GM20431 (cell line): Measurements from ENCODE around the gene COL4A2.

Experiments used
- in situ Hi-C: fragments of 300-500 bp; cut with MseI, MboI; formaldehyde crosslinking; loops from one replicate; pipeline ENCODE4 v1.15.0; 2020; ENCODE audit warnings: low sequenced_read_pairs; ENCODE audit not compliant: unreplicated experiment

The COL4A2 gene

DNA sequence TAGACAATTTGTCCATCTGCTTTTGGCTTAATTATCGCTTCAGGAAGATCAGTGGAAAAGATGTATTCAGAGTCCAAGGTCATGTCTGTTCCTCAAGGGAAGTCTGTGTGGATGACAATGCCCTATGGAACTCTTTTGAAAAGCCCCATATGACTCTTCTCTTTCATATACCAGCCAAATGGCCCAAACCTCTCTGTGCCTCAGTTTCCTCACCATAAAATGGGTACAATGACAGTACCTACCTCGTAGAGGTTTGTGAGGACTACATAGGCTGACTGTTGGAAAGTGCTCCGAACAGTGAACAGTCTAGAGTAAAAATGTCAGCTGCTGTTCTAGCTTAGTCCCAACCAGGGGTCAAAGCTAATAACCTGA is 104.6 kb downstream of the COL4A2 start:
- in situ Hi-C loops = loop anchor here (10.0 kb wide), 1 partner anchor 187 kb away; no protein-coding TSS in a partner anchor

DNA sequence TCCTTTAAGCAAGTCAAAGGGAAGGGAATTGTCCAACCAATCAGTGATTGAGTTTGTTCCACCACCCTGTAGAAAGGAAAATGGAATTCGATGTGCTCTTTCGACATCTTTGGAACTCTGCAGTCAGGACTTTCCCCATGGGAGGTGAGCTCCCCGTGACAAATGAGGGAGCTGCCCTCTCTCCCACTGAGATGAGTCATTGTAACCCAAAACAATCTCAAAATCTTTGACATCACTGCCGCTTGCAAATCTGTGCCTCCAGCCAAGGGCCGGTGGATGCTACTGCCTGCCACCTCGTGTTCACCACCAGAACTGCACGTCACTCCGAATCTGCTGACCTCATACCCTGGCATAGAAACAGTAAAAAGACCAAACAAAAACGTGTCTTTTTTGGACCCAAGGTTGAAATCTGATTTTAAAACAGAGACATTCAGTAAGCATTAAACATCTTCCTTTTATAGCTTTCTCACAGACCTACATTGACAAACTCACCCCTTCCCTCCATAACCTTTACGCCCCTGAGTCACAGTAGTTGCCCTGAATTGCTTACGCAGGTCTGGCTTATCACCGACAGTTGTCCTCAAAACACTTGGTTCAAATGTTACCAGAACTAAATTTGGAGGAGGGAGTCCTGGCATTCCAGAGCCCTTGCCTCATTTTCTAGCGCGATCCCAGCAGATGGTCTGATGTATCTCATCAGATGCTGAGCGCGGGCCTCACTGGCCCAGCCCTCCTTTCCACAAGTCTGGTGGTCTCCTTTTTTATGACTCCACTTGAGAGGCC is 105.2 kb downstream of the COL4A2 start:
- in situ Hi-C loops = loop anchor here (10.0 kb wide), 1 partner anchor 188 kb away; no protein-coding TSS in a partner anchor

DNA sequence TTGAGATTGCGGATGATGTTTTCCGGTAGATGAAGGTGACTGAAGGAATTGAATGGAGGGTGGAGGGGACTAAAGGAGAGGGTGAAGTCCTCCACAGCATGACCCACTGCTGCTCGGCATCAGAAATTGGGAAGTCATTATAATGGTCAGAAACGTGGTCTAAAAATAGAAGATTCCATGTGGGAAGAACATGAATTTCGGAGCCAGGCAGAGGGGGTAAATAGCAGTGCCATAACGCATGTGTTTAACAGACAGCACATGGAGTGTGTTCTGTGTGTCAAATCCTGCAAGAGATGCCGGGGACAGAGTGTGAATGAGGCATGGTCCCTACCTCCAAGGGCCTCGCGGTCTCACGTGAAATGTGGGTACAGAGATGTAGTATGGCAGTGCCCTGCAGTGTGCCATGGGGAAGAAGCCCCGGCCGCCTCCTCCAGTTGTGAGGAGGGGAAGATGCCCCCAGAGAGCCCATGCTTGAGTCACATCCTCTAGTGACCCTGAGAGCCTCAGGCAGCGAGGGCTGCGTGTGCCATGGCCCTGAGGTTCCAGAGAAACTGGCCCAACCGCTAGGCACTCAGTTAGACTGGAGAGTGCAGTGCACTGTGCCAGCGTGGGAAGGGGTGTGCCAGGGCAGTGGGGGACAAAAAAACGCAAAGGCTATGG is 106.1 kb downstream of the COL4A2 start:
- in situ Hi-C loops = loop anchor here (10.0 kb wide), 1 partner anchor 188 kb away; no protein-coding TSS in a partner anchor

DNA sequence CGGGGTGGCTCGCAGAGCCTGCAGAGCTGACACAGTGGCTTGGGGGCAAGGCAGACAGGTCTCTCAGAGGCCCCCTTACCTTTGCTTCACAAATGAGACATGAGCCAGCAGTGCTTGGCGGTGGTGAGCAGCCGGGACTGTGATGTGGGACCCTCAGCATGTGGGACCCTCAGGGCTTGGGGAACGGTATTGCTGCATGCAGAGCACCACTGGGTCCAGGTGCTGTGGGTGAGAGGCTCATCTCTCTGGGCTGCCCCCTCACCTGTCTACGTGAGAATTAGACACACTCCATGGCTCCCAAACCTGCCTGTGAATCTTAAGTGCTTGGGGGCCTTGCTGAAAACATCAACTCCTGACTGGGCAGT is 106.6 kb downstream of the COL4A2 start:
- in situ Hi-C loops = loop anchor here (10.0 kb wide), 1 partner anchor 189 kb away; no protein-coding TSS in a partner anchor

DNA sequence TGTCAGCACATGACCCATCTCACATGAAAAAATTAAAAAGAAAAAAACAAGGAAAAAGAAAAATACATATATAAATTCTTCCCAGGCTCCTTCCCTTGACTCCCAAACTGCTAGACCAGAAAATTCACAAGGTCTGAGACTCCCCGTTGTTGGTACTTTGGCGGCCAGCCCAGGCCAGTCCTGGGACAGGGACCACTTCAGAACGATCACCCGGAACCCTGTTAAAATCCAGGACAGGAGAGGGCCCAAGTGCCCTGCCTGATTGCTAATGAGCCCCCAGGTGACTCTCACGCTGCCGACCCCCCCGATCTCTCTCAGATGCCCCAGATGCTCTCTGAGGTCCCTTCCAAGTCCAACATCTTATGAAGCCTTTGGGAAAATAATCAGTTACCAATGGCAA is 107.2 kb downstream of the COL4A2 start:
- in situ Hi-C loops = loop anchor here (10.0 kb wide), 1 partner anchor 189 kb away; no protein-coding TSS in a partner anchor

DNA sequence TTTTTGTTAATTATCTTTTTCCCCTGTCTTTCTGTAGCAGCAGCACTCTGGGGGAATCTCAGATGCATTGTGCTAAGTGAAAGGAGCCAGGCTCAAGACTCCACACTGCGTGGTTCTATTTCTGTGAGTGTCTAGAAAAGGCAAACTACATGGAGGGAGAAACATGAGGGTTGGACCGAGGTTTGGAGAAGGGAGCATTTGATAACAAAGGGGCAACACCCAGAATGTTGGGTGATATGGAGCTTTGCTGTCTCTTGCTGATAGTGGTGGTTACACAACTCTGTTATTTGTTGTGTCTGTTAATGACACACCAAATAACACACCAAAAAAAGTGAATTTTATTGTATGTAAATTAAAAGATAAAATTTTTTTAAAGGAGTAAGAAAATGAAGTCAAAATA is 107.8 kb downstream of the COL4A2 start:
- in situ Hi-C loops = loop anchor here (10.0 kb wide), 1 partner anchor 190 kb away; no protein-coding TSS in a partner anchor

DNA sequence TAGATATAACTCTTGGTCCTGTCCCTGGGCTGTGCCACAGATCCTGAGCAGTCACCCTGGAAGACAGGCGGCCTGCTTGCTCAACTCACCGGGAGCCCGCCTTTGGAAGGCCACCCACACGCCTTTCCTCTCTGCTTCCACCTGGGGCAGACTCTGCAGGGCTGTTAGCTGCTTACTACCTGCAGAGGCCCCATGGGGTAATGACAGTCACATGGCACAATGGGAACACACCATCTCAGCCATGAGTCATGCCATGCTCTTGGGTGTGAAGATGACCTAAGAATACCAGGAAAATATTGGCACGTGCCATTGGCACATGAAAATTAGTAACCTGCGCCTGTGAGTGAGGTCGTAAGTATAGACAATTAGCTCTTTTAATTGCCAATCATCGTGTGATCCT is 108.6 kb downstream of the COL4A2 start:
- in situ Hi-C loops = loop anchor here (10.0 kb wide), 1 partner anchor 191 kb away; no protein-coding TSS in a partner anchor

DNA sequence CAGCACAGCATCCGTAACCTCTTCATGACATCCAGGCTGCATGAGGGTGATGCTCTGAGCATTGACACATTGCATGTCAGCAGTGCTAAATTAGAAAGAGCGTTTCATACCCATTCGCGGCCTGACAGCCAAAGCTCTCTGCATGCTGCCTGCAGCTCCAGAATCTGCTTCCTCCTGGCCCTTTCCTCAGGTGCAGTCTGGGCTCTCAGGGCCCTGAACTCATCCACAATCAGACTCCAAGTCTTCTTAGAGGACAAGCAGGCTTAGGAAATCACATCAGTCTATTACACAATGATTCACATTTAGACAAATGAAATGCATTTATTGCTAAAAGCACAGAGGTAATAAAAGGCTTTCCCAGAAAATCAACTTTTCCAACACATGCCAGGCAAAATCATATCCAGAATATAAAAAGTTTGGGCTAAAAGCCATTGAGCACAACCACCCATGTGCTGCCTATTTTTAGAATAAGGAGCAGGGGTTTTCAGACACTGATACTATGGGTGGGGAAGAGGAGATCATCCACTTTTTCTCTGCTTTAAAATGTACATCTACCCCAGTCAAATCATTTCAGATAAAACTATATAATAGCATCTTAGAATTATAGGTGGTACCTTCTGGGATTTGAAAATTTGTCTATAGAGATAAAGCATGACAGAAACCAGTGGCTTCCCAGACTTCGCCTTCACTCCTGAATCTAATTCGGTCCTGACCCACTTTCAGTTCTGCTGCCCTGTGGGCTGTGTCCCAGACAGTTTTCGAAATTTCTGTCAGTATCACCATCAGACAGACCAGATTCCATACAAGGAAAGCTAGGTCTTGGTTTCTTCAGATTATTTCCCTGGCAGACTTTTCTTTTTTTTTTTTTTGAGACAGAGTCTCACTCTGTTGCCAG is 109.3 kb downstream of the COL4A2 start:
- in situ Hi-C loops = loop anchor here (10.0 kb wide), 1 partner anchor 192 kb away; no protein-coding TSS in a partner anchor

DNA sequence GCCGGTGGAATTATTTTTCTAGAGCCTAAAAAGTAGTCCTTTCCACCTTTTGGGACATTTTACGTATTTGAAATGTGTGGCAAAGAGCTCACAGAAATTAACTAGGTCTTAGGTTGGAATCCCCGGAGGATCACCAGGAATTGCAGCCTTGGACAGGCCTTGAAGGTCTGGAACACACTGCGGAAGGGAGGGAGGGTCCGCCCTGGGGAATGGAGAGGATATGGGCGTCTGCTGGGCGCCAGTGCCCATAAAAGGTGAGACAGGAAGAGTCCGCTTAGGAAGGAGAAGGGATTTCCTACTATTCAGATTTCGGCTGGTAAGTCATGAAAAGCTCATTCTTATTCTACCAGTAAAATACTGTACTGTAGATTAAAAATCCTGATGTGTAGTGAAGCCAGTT is 111.9 kb downstream of the COL4A2 start:
- in situ Hi-C loops = loop anchor here (10.0 kb wide), 1 partner anchor 194 kb away; no protein-coding TSS in a partner anchor

DNA sequence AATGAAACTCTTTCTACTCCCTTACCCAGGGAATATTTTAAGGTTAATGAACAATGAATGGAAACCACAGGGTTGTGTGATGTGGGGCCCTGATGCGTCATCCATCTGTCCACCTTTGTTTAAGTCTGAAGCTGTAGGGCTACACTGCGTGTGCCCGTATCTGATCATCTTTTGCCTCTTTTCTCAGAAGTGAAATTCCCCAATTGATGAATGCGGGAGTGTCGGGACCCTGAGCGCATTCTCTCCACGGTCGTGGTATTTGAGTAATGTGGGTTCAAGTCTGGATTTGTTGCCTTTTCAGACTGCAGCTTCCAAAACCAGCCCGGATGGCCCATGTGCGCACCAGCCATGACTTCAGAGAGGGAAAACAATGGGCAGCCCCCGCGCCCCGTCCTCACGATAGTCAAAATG is 112.3 kb downstream of the COL4A2 start:
- in situ Hi-C loops = loop anchor here (10.0 kb wide), 1 partner anchor 195 kb away; no protein-coding TSS in a partner anchor

DNA sequence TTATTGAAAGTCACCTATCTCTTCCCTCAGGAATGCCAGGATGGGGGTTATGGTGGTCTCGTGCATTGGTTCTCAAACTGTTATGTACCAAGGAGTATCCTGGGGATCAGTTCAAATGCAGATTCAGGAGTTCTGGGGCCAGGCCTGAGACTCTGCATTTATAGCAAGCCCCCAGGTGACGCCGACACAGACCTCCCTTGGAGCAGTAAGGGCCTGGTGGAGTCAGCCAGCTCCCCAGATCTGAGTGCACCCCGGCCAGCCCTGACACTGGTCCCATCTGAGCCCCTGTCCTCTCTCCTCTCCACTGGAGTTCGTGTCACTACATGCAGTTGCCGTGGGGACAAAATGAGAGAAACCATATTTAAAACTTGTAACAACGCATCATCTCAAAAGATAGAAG is 112.9 kb downstream of the COL4A2 start:
- in situ Hi-C loops = loop anchor here (10.0 kb wide), 1 partner anchor 195 kb away; no protein-coding TSS in a partner anchor

DNA sequence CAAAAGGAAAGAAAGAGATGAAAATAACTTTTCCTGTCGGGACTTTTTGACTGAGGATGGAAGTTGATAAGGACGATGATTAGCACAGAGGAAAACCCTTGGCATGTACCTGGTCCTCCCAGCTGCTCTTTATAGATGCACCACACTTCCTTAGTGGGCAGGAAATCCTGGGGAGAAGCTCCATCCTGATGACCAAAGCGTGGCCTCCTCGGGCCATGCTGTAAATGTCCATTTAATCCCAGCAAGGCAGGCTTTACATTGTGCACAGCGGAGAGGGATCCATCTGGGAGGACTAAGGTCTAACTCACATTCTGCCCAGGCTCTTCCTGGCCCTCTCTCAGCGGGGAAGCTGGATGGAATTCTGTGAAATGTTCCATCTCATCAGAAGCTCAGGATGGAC is 113.5 kb downstream of the COL4A2 start:
- in situ Hi-C loops = no loop called here

DNA sequence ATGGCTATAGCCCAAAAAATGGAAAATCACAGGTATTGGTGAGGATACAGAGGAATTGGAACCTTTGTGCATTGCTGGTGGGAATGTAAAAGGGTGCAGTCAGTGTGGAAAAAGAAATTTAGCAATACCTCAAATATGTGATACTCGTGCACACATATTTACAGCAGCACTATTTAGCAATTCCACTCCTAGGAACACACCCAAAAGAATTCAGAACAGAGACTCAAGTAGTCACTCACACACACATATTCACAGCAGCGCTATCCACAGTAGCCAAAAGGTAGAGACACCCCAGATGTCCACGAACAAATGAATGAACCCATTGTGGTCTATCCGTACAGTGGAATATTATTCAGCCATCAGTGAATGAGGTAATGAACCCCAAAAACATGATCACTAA is 114.0 kb downstream of the COL4A2 start:
- in situ Hi-C loops = no loop called here

DNA sequence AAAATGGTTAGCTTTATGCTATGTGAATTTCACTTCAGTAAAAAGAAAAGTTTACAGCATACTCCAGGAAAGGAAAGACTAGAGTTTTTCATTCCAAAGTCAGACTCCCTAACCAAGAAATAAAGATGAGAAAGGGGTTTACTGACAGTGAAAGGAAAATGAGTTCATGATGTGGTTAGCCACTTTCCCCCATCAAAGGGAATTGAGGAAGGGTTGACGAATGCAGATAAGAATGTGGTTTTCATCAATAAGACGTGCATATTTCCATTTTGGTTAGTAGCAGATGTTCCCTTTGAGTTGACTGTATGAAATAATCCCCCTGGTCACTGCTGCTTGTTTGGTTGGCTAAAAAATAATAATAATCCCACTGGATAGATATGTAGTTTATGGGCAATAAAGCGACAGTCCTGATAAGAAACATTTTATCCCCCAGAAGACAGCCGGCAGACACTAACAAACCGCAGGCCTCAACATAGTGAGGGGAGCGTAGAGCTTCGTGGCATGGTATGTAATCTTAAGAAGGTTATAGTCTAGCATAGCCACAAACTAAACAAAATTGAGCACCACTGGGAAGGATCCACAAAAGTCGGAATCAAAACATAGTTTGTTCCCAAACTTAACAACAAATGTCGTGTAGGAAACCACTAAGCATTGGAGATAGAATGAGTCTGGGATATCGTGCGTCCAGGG is 114.8 kb downstream of the COL4A2 start:
- in situ Hi-C loops = no loop called here

DNA sequence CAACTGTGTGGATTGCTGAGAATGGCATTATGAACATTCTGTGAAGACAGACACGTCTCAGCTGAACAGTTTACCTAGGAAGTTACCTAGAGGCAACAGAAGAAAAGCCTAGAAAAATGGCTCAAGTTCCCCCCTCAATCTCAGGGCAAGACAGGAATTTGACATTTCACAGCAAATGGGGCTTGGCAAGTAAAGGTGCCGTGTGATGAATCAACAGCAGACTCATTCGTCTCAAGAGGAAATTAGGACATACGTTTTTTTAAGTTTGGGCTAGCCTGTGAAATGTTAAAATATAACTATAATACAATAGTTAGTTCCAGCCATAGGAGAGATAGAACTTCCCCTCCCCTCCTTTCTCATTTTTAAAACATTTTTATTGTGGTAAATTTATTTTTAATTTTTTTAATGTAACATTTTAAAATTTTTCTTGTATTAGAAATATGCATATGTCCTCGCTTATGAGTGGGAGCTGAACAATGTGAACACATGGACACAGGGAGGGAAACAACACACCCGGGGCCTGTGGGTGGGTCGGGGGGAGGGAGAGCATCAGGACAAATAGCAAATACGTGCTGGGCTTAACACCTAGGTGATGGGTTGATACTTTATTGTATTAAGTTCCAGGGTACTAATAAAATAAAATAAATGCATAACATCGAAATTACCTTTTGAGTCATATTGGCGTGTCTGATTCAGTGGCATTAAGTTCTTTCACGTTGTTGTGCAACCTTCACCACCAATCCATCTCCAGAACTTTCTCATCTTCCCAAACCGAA is 116.0 kb downstream of the COL4A2 start:
- in situ Hi-C loops = no loop called here

DNA sequence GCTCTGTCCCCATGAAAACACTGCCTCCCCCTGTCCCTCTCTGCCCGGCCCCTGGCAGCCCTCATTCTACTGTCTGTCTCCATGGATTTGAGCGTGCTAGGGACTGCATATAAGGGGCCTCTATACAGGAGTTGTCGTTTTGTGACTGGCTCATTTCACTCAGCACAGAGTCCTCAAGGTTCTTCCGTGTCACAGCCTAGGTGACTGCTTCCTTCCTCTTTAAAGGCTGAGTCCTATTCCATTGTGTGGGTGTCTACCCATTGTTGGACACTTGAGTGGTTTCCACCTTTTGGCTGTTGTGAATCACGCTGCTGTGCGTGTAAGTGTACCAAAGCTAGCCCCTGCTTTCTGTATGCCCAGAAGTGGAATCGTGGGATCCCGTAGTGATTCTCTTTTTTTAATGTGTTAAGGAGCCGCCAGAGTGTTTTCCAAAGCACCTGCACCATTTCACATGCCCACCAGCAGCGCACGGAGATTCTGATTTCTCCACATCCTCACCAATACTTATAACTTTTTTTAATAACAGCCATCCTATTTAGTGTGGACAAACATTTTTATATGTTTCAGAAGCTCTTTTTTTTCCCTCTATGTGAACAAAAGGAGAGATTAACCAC is 116.7 kb downstream of the COL4A2 start:
- in situ Hi-C loops = no loop called here

DNA sequence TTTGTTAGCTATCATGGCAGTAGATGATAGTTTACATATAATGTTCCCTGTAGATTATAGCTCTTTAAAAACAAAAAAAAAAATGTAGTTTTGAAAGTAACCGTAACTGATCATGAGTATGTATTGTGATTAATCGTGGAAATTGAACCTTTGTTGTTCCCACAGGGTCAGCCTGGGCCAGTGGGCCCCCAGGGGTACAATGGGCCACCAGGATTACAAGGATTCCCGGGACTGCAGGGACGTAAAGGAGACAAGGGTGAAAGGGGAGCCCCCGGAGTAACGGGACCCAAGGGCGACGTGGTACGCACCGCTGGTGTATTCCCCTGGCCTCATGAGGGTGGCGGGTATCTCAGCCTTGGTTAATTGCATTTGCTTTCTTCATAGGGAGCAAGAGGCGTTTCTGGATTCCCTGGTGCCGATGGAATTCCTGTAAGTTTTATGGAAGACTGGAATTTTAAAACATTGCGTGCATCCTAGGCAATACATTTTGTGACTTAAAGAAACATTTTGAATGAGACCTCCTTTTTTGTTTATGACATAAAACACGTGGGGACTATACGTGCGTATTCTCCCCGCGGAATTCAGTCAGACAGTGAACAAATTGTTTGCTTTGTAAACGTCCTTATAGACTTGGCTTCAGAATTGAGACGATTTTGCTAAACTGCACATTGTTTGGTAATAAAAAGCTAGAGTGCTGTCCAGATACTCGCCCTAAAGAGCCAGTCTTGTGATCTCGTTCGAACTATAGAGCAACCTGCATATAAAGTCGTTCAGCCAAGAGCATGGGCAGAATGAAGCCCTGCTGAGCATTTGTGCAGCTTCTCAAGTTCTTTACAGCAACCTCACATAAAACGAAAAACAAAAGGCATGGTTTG is 117.7 kb downstream of the COL4A2 start:
- in situ Hi-C loops = no loop called here

DNA sequence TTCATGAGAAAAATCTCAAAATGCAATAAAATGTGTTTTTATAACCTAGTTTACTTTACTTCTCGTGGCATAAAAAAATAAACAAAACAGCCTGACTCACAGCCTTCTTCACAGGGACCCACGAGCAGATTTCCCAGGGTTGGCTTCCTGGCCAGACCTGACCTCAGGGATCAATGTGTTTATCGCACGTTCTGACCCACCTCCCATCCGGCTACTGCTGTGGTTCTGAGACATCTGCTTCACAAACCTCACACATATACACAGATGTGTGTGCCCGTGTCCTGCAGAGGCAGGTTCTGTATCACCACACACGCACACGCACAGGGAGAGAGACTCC is 118.3 kb downstream of the COL4A2 start:
- in situ Hi-C loops = no loop called here
